Measurements from ENCODE around the gene AGRN. TPM values are rescaled to one million over a fixed set of nuclear protein-coding genes. Genes with fewer than 3 reads are reported as not detected.

AGRN gene
- total and polyA plus RNA-seq, 2 of the 4 experiments (the other 2 are of a cell fraction), result 8.1 to 115 TPM

- WGBS, 2 experiments (ENCODE audit: extremely low coverage in 2 of 2, insufficient read length in 1 of 2), result no CpG with 5 or more reads among the region's 12 CpGs
- in situ Hi-C loops (cut with MboI; ENCODE audit: low sequenced_read_pairs), result no loop called here
- peak overlapping the region; percentile 87 for H2AFZ ChIP-seq (replicated peaks; ENCODE audit: low read length, poor library complexity)
- no peak overlapping the region for H3K18ac ChIP-seq (ENCODE audit: low read depth, low read length)
- H3K27ac ChIP-seq (ENCODE audit: insufficient read depth, low read length), result no peak overlapping the region
- no peaks in the 10 kb centered on the region for H3K9me1 ChIP-seq (ENCODE audit: insufficient read depth, low read length)
- H3K4ac ChIP-seq (ENCODE audit: low read depth, low read length), result no peak overlapping the region
- H3K79me1 ChIP-seq (ENCODE audit: low read depth in 1 of 2, low read length in 2 of 2), result no peaks in the 10 kb centered on the region
- H4K8ac ChIP-seq (ENCODE audit: low read depth in 2 of 2, low read length in 2 of 2), result no peak overlapping the region
- H3K4me3 ChIP-seq (ENCODE audit: insufficient read depth, low read depth, low read length), result no peak overlapping the region
- H2BK20ac ChIP-seq (ENCODE audit: low read depth, low read length), result no peak overlapping the region
- H2BK15ac ChIP-seq (ENCODE audit: low read depth, low read length), result no peak overlapping the region
- DNase-seq (no peak), ATAC-seq (ENCODE audit: low read depth) (no peak; the same call in 1 of the 2 replicates)
- BruUV-seq (replicated peaks), result no TSS peak
- H3K56ac ChIP-seq (ENCODE audit: extremely low read depth, insufficient read depth, low read length), result no peak overlapping the region
- H3K14ac ChIP-seq (replicated peaks; ENCODE audit: low read depth, low read length), result no peak overlapping the region
- ChIA-PET CTCF (interaction anchor here (0.7 to 1.5 kb wide), 7 partner anchors 9 to 79 kb away, joined by 3 to 9 read pairs (median 4); partner anchors contain the start of gene HES4), POLR2A (ENCODE audit: unreplicated experiment) (no interaction called here)
- no peak overlapping the region for H4K91ac ChIP-seq (ENCODE audit: insufficient read depth, low read depth, low read length)
- H2AK5ac ChIP-seq (ENCODE audit: low read depth, low read length), result no peak overlapping the region
- H2BK120ac ChIP-seq (ENCODE audit: low read depth, low read length), result no peak overlapping the region
- intact Hi-C loops (cut with micrococcal nuclease), result loop anchor here (1.0 to 5.0 kb wide), 2 partner anchors 79 to 248 kb away; partner anchors contain the start of genes B3GALT6 and SDF4
- H4K20me1 ChIP-seq (ENCODE audit: insufficient read depth, low read length), result no peaks in the 10 kb centered on the region; the same call in 1 of the 2 replicates
- peak overlapping the region; percentile 71; the same call in 1 of the 2 replicates for H3K4me2 ChIP-seq (ENCODE audit: low read depth, low read length)
- no peak overlapping the region for H2AK9ac ChIP-seq (replicated peaks; ENCODE audit: low read depth, low read length, poor library complexity)
- H3K4me1 ChIP-seq (ENCODE audit: control insufficient read depth, insufficient read depth, low read length), result no peaks in the 10 kb centered on the region
- no peak overlapping the region for H4K5ac ChIP-seq (ENCODE audit: low read depth, low read length)
- no peak overlapping the region for H2BK5ac ChIP-seq (ENCODE audit: low read depth, low read length, poor library complexity, severe bottlenecking)
- no peak overlapping the region for H3K9ac ChIP-seq (ENCODE audit: low read depth, low read length)
- TF ChIP-seq BHLHE40 (IDR thresholded peaks at IDR 0.05; ENCODE audit: low read depth, low read length), result no peak
- TF ChIP-seq RAD21 (IDR thresholded peaks at IDR 0.05; ENCODE audit: low read length), result no peak
- no peak for TF ChIP-seq FOS (IDR thresholded peaks at IDR 0.05; ENCODE audit: low read depth, low read length)
- TF ChIP-seq RFX5 (IDR thresholded peaks at IDR 0.05; ENCODE audit: low read depth, low read length), result no peak
- H3K36me3 ChIP-seq (ENCODE audit: control insufficient read depth, insufficient read depth, low read length), result no peaks in the 10 kb centered on the region
- no peaks in the 10 kb centered on the region for H3K9me3 ChIP-seq (ENCODE audit: control insufficient read depth, insufficient read depth, low read length)
- H3K27me3 ChIP-seq (ENCODE audit: control insufficient read depth, insufficient read depth, low read length), result peaks cover 5% of the 10 kb centered on the region; the same call in 1 of the 2 replicates
- dilution Hi-C loops (cut with HindIII; ENCODE audit: low sequenced_read_pairs, unreplicated experiment), result no loop called here
- H3K23ac ChIP-seq (ENCODE audit: low read depth, low read length), result no peak overlapping the region
Measured at GRCh38 chr1:984476-984814, 35.5 kb upstream of the AGRN start.

Data from IMR-90 (cell line).